Spleen (tissue), 11 donors: ENCODE results near the gene APPL1. TPM values are rescaled to one million over a fixed set of nuclear protein-coding genes. Genes with fewer than 3 reads are reported as not detected.

Experiments used
- DNase-seq: peaks from one replicate; pipeline ENCODE4 v3.0.0-alpha.2; 2020
- H3K27ac ChIP-seq, 8 donors: fragments of 200-600 bp; sonication (generic) in 7 of 8; 1 replicate in 4 of 8; 2 replicates in 4 of 8; pipeline versions ENCODE4 v1.5.0 to v1.8.0; 2016 to 2021; ENCODE audit warnings: inconsistent platforms in 4 of 8, mild to moderate bottlenecking in 4 of 8, moderate library complexity in 1 of 8
- H3K27me3 ChIP-seq, 7 donors: fragments of 200-600 bp; sonication (generic) in 6 of 7; replicated peaks in 1 of 7; 1 replicate in 4 of 7; 2 replicates in 3 of 7; pipeline versions ENCODE4 v1.5.0 to v1.8.0; 2016 to 2021; ENCODE audit warnings: inconsistent platforms in 3 of 7, mild to moderate bottlenecking in 1 of 7
- H3K36me3 ChIP-seq, 6 donors: fragments of 200-600 bp; sonication (generic) in 5 of 6; 1 replicate in 4 of 6; 2 replicates in 2 of 6; pipeline versions ENCODE4 v1.5.0 to v1.8.0; 2016 to 2021; ENCODE audit warnings: inconsistent platforms in 2 of 6
- H3K4me1 ChIP-seq, 6 donors: fragments of 200-600 bp; sonication (generic) in 5 of 6; 1 replicate in 3 of 6; 2 replicates in 3 of 6; pipeline versions ENCODE4 v1.5.0 to v1.8.0; 2016 to 2021; ENCODE audit warnings: inconsistent platforms in 3 of 6
- H3K4me3 ChIP-seq, 8 donors: fragments of 200-600 bp; sonication (generic) in 7 of 8; 1 replicate in 4 of 8; 2 replicates in 4 of 8; pipeline versions ENCODE4 v1.5.0 to v1.8.0; 2016 to 2021; ENCODE audit warnings: inconsistent platforms in 4 of 8, mild to moderate bottlenecking in 4 of 8, moderate library complexity in 2 of 8
- H3K9me3 ChIP-seq, 8 donors: fragments of 200-600 bp; sonication (generic) in 7 of 8; 1 replicate in 4 of 8; 2 replicates in 4 of 8; pipeline versions ENCODE4 v1.5.0 to v1.8.0; 2016 to 2021; ENCODE audit warnings: inconsistent platforms in 4 of 8
- POLR2A ChIP-seq, 3 donors: fragments of 450-650 bp; IDR thresholded peaks; one replicate each; pipeline ENCODE4 v1.5.1; 2017; ENCODE audit warnings: antibody characterized with exemption in 3 of 3, mild to moderate bottlenecking in 1 of 3
- POLR2AphosphoS5 ChIP-seq, 3 donors: sonication (generic); formaldehyde crosslinking; IDR thresholded peaks; one replicate each; pipeline ENCODE4 v1.5.1; 2017; ENCODE audit warnings: antibody characterized with exemption in 3 of 3
- WGBS, 5 donors: extraction: QIAGEN DNeasy Blood & Tissue Kit in 3 of 5; methylation state at CpG; one replicate each; pipeline versions ENCODE4 v1.1.5 to v1.1.7; 2013 to 2018; 5-methylcytosine and 5-hydroxymethylcytosine counted together
- intact Hi-C: fragments of 100-400 bp; cut with DNase I; formaldehyde crosslinking; loops from one replicate; pipeline ENCODE4 v1.15.0; 2023; ENCODE audit warnings: low total_unique reads
- polyA plus RNA-seq, 3 donors: library from polyadenylated mRNA; stranded (reverse); fragments of 200-250 nt; gene quantifications; one replicate each; pipeline ENCODE4 v1.2.1, GENCODE V29; 2013
- total RNA-seq, 7 donors: library from RNA; depleted of rRNA in 3 of 7; stranded (reverse); fragments of >200 nt in 3 of 7; fragmentation: NEBNext Ultra II Directional in 4 of 7; extraction: Animal tissue kit (Norgen Biotek cat#: 25700) in 4 of 7; gene quantifications; one replicate each; pipeline versions ENCODE4 v1.1.0 to v1.2.1, GENCODE V29; 2016 to 2021
- TF ChIP-seq, protein P1 (sequence below), 11 experiments: fragments of 200-600 bp in 7 of 11; fragments of 450-650 bp in 4 of 11; sonication (generic) in 4 of 11; IDR thresholded peaks in 8 of 11; conservative IDR thresholded peaks in 3 of 11; 1 replicate in 7 of 11; 2 replicates in 4 of 11; pipeline versions ENCODE4 v1.4.0 to v1.8.0; 2016 to 2021; ENCODE audit warnings: antibody characterized with exemption in 11 of 11, inconsistent platforms in 4 of 11, mild to moderate bottlenecking in 1 of 11
- donor health status: healthy with polysubstance abuse.
- donor health status: DM: no; HTN: no; CAD: no; lungs with moderate emphysema.
- donor health status: DM: no; HTN: no; CAD: no.
- donor health status: Bipolar disorder and iron deficiency.
- donor health status: healthy.
- donor health status: DM: no; HTN: no; CAD: no.
- donor health status: DM: yes; HTN: yes; CAD: no.

The APPL1 gene
- total and polyA plus RNA-seq, 10 donors, result 10.0 to 49.5 (median 41.7) TPM

DNA sequence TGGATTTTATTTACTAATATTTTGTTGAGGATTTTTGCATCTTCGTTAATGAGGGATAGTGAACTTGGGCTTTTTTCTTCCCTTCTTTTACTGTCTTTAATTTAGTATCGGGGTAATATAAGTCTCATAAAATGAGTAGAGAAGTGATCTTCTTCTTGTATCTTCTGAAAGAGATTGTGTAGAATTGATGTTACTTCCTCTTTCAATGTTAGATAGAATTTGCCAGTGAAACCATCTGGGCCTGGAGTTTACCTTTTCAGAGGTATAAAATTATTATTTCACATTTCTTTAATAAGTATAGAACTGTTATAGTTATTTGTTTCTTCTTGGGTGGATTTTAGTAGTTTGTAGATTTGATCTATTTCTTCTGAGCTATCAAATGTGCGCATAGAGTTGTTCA, 35.5 kb upstream of the APPL1 start:
- H3K4me3 ChIP-seq, result no peak overlapping the region
- WGBS, 5 donors, result 83 to 91% (median 84%) methylated on average over 3 of the region's 3 CpGs
- H3K9me3 ChIP-seq, result no peaks in the 10 kb centered on the region
- no peak for DNase-seq
- no peak overlapping the region for H3K27ac ChIP-seq
- H3K4me1 ChIP-seq, result no peaks in the 10 kb centered on the region
- intact Hi-C loops, result no loop called here
- TF ChIP-seq, protein P1, sequence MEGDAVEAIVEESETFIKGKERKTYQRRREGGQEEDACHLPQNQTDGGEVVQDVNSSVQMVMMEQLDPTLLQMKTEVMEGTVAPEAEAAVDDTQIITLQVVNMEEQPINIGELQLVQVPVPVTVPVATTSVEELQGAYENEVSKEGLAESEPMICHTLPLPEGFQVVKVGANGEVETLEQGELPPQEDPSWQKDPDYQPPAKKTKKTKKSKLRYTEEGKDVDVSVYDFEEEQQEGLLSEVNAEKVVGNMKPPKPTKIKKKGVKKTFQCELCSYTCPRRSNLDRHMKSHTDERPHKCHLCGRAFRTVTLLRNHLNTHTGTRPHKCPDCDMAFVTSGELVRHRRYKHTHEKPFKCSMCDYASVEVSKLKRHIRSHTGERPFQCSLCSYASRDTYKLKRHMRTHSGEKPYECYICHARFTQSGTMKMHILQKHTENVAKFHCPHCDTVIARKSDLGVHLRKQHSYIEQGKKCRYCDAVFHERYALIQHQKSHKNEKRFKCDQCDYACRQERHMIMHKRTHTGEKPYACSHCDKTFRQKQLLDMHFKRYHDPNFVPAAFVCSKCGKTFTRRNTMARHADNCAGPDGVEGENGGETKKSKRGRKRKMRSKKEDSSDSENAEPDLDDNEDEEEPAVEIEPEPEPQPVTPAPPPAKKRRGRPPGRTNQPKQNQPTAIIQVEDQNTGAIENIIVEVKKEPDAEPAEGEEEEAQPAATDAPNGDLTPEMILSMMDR (IDR thresholded peaks at IDR 0.05 in 8 of 11, conservative IDR thresholded peaks at IDR 0.05 in 3 of 11), result no peak
- TF ChIP-seq POLR2AphosphoS5 (IDR thresholded peaks at IDR 0.05) (no peak), POLR2A (IDR thresholded peaks at IDR 0.05) (no peak)
- no peaks in the 10 kb centered on the region for H3K36me3 ChIP-seq
- no peaks in the 10 kb centered on the region for H3K27me3 ChIP-seq

DNA sequence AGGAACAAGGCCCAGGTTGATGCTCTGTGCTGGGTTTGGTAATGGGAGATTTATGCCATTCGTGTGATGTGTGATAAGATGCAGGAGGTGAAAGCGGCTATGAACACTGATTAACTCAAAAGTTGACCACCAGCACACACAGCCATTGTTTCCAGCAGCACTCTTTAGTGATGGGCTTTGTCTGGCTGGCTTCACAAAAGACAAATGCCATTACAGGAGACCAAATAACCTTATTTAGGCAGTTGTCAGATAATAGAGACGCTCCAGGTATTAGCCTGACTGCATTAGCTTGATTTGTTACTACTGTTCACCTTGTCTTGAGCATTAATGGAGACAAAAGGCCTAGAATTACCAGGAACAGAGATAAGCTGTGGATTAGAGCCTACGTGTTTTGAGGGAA, 32.9 kb upstream of the APPL1 start:
- WGBS, 5 donors, result 88 to 95% (median 93%) methylated on average over 4 of the region's 4 CpGs
- intact Hi-C loops, result no loop called here
- Histone ChIP-seq H3K27me3 (no peaks in the 10 kb centered on the region), H3K4me1 (no peaks in the 10 kb centered on the region), H3K4me3 (no peak overlapping the region), H3K9me3 (no peaks in the 10 kb centered on the region), H3K27ac (no peak overlapping the region), H3K36me3 (no peaks in the 10 kb centered on the region)
- no peak for DNase-seq
- TF ChIP-seq POLR2AphosphoS5 (IDR thresholded peaks at IDR 0.05), result no peak
- TF ChIP-seq, protein P1 (IDR thresholded peaks at IDR 0.05 in 8 of 11, conservative IDR thresholded peaks at IDR 0.05 in 3 of 11), result no peak
- no peak for TF ChIP-seq POLR2A (IDR thresholded peaks at IDR 0.05)

DNA sequence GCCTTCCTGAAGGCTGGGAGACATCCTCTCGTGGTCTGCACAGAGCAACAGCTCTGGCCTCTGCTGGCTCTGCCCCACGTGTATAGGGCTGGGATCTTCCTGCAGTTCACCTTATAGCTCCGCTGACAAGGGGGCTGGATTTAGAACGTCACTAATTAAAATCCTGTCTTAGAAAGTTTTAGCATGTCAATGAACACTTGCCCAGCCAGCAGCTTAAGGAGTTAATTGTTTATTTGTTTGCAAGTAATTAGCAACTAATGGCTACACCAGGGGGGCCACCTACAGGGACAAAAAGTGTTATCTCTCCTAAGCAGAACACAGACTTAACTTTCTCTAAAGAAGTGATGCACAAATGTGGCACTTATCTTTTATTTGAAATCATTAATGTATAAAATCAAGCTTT, 27.6 kb upstream of the APPL1 start, which contains the start of gene HESX1:
HESX1 (minus strand) TSS at position 84 of the 403 bp plus-strand sequence; CDS start at position 24, 60 bp downstream.
- Histone ChIP-seq H3K4me1 (no peaks in the 10 kb centered on the region), H3K4me3 (no peak within 1 kb of the TSS), H3K9me3 (no peaks in the 10 kb centered on the region), H3K27me3 (no peaks in the 10 kb centered on the region), H3K36me3 (no peaks in the 10 kb centered on the region), H3K27ac (no peak within 1 kb of the TSS)
- no peak for DNase-seq
- TF ChIP-seq POLR2A (IDR thresholded peaks at IDR 0.05) (no peak), POLR2AphosphoS5 (IDR thresholded peaks at IDR 0.05) (no peak)
- TF ChIP-seq, protein P1 (IDR thresholded peaks at IDR 0.05 in 8 of 11, conservative IDR thresholded peaks at IDR 0.05 in 3 of 11), result no peak
- WGBS, 5 donors, result 51 to 68% (median 56%) methylated on average over 4 of the region's 4 CpGs
- intact Hi-C loops, result no loop called here

DNA sequence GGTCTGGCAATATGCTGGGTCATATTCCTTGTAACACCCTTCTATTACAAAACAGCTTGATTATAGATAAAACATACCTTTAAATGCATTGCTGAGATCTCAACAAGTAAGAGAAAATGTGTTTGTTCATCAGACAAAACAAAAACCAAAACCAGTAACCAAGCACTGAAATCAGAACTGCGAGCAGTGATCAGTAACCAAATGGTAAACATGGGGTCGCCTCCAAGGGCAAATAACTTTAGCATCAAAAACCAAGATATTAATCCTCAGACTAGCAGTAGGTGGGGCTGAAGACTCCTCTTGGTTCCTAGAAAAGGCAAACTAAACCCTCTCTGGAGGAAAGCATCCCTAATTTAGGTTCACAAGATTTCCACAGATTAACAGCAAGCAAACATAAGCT, 21.1 kb upstream of the APPL1 start:
- Histone ChIP-seq H3K9me3 (no peaks in the 10 kb centered on the region), H3K36me3 (no peaks in the 10 kb centered on the region), H3K4me3 (no peak overlapping the region), H3K4me1 (no peaks in the 10 kb centered on the region), H3K27ac (no peak overlapping the region), H3K27me3 (no peaks in the 10 kb centered on the region)
- no peak for DNase-seq
- WGBS, 5 donors, result 84 to 94% (median 93%) methylated on average over 2 of the region's 2 CpGs
- intact Hi-C loops, result no loop called here
- TF ChIP-seq, protein P1 (IDR thresholded peaks at IDR 0.05 in 8 of 11, conservative IDR thresholded peaks at IDR 0.05 in 3 of 11), result no peak
- no peak for TF ChIP-seq POLR2A (IDR thresholded peaks at IDR 0.05)
- no peak for TF ChIP-seq POLR2AphosphoS5 (IDR thresholded peaks at IDR 0.05)
